NOMO-1 treated with dmso at 0.1 percent for 144 hours (cell line): ENCODE measurements around the gene ERCC4.

Experiments used
- DNase-seq: peaks from one replicate; lab custom pipeline; 2025; ENCODE audit not compliant: unreplicated experiment; lab: John Stamatoyannopoulos, UW

The ERCC4 gene

DNA sequence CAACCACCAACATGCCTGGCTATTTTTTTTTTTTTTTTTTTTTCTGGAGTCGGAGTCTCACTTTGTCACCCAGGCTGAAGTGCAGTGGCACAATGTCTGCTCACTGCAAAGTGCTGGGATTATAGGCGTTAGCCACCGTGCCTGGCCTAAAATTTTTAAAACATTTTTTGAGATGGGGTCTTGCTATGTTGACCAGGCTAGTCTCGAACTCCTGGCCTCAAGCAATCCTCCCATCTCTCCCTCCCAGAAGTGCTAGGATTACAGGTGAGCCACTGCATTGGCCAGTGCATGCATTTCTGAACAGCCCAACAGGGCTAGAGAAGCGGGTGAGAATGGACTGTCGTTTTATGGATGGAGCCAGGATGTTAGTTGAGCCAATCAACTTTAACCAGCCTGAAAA is 72.4 kb downstream of the ERCC4 start:
- no peak for DNase-seq

- DNase-seq = no peak
These were observed 73.0 kb downstream of the ERCC4 start for GRCh38 chr16:13992976-13993375.

- DNase-seq = no peak
These were observed 74.5 kb downstream of the ERCC4 start for GRCh38 chr16:13994239-13995106.

DNA sequence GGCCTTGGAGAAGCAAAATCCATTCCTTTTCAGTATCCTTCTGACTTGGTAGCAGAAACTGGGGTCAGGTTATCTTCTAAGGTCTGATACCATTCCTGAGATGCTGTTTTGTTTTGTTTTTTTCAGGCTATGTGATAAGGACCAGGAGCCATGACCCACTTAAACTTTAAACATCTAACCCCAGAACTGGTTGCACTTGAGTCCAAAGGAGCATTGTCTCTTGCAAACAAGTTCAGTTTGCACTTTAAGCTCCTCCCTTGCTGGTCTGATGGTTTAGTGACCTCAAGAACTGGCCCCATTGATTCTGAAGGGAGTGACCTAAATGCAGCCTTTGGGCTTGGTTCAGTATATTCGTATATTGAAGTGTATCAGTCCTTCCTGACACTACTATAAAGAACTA is 75.2 kb downstream of the ERCC4 start:
- DNase-seq = no peak

GRCh38 chr16:13996778-13997288 is 76.9 kb downstream of the ERCC4 start:
- no peak for DNase-seq

GRCh38 chr16:13997526-13997925 is 77.6 kb downstream of the ERCC4 start:
- DNase-seq = no peak

- peak; percentile 15 for DNase-seq
These were observed 78.0 kb downstream of the ERCC4 start for GRCh38 chr16:13997933-13998332.

GRCh38 chr16:13999071-13999894 is 79.3 kb downstream of the ERCC4 start:
- DNase-seq = no peak

DNA sequence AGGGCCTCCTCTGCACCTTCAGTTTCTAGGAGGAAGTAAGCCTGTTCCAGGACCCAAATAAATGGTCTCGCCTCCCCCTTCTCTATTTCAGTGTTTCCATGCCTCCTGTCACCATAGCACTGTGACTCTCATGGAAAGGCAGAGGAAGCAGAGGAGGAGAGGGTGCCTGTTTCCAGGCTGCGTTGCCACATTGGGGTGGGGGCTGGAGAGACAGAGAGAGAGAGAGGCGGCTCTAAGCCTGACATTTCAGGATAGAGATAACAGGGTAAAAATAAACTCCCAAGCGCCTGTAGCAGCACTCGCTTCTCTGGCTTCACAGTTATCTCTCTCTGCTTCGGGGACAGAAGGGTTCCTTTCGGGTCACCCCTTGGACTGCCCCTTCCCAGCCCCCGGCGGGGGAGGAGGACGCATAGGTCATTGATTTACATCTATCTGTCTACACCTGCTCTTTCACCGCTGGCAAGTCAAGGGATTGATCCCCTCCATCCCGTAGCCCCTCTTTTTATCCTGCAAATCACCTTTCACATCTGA is 80.0 kb downstream of the ERCC4 start:
- no peak for DNase-seq

DNA sequence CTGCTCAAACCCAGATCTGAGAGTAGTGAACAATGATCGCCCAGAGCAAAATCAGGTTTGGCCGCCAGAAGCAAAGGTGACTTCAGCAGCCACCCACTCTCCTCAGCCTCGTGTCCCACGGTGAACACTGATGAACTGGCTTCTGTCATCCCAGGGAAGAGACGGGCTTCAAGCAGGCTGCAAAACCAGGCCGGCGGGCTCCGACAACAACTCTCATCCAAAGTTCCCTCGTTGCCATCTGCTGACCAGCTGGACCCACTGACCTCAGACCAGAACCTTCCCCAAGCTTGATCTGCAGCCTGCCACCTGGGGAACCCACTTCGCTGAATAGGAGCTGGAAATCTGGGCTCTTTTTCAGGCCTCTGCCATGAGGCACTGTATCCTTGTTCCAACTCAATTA is 81.6 kb downstream of the ERCC4 start:
- no peak for DNase-seq
